BJ (cell line): ENCODE results near the gene DIP2B. TPM values are rescaled to one million over a fixed set of nuclear protein-coding genes. Genes with fewer than 3 reads are reported as not detected.

Source experiments
- CTCF ChIA-PET: fragments of 350-600 bp; formaldehyde crosslinking; extraction: SDS; loops from one replicate; lab custom pipeline; 2021; ENCODE audit warnings: antibody characterized with exemption, inconsistent platforms; lab: Yijun Ruan, JAX
- POLR2A ChIA-PET: fragments of 300-600 bp; sonication (Branson Sonifier 250); formaldehyde crosslinking; extraction: SDS; loops from one replicate; lab custom pipeline; 2021; ENCODE audit warnings: antibody characterized with exemption; lab: Charles Lee
- DNase-seq: peaks from one replicate; pipeline ENCODE4 v3.0.0-alpha.2; 2011; ENCODE audit warnings: low read depth
- H3K27me3 ChIP-seq: 2 replicates; pipeline ENCODE4 v1.6.0; 2011; ENCODE audit warnings: low read length; ENCODE audit not compliant: control insufficient read depth, insufficient read depth
- H3K36me3 ChIP-seq: 2 replicates; pipeline ENCODE4 v1.5.1; 2011; ENCODE audit warnings: low read length; ENCODE audit not compliant: control insufficient read depth, insufficient read depth
- H3K4me3 ChIP-seq: 2 replicates; pipeline ENCODE4 v1.5.1; 2011; ENCODE audit warnings: low read depth, mild to moderate bottlenecking, control low read depth, low read length
- CTCF ChIP-seq: IDR thresholded peaks from 2 replicates; pipeline ENCODE4 v1.5.1; 2011; ENCODE audit warnings: low read depth, mild to moderate bottlenecking, control low read depth, inconsistent platforms, low read length, moderate library complexity; ENCODE audit not compliant: insufficient read depth
- polyA plus RNA-seq: library from polyadenylated mRNA; depleted of rRNA; stranded (reverse); fragments of >200 nt; gene quantifications from 2 replicates; pipeline ENCODE4 v1.2.3, GENCODE V29; 2011

Gene DIP2B
- polyA plus RNA-seq, 1 experiment, result 13.2 TPM

GRCh38 chr12:50685641-50686040 is 180.9 kb downstream of the DIP2B start:
- Histone ChIP-seq H3K4me3 (no peak overlapping the region), H3K27me3 (no peaks in the 10 kb centered on the region), H3K36me3 (peaks cover 5% of the 10 kb centered on the region)
- DNase-seq, result no peak
- ChIA-PET POLR2A (no interaction called here), CTCF (interaction anchor here (1.1 kb wide), 1 partner anchor 10 kb away, joined by 3 read pairs; no protein-coding TSS in a partner anchor)
- TF ChIP-seq CTCF, result no peak

- no peak for TF ChIP-seq CTCF
- ChIA-PET POLR2A (no interaction called here), CTCF (interaction anchor here (0.9 to 1.1 kb wide), 2 partner anchors 9 to 18 kb away, joined by 3 to 4 read pairs; no protein-coding TSS in a partner anchor)
- peaks cover 5% of the 10 kb centered on the region for H3K36me3 ChIP-seq
- no peak for DNase-seq
- H3K27me3 ChIP-seq, result no peaks in the 10 kb centered on the region
- no peak overlapping the region for H3K4me3 ChIP-seq
Measured at GRCh38 chr12:50686406-50686805, 181.6 kb downstream of the DIP2B start.

- POLR2A ChIA-PET, result no interaction called here
- DNase-seq, result no peak
- no peak overlapping the region for H3K4me3 ChIP-seq
- H3K27me3 ChIP-seq, result no peaks in the 10 kb centered on the region
- no peak for TF ChIP-seq CTCF
- H3K36me3 ChIP-seq, result peaks cover 5% of the 10 kb centered on the region
- CTCF ChIA-PET, result interaction anchor here (0.9 to 1.1 kb wide), 2 partner anchors 8 to 18 kb away, joined by 3 to 4 read pairs; no protein-coding TSS in a partner anchor
Measured at GRCh38 chr12:50686976-50687375, 182.2 kb downstream of the DIP2B start.

GRCh38 chr12:50689437-50689836 is 184.7 kb downstream of the DIP2B start:
- H3K36me3 ChIP-seq, result peaks cover 5% of the 10 kb centered on the region
- no peaks in the 10 kb centered on the region for H3K27me3 ChIP-seq
- no peak for TF ChIP-seq CTCF
- no peak for DNase-seq
- ChIA-PET POLR2A (no interaction called here), CTCF (interaction anchor here (0.8 kb wide), 1 partner anchor 11 kb away, joined by 4 read pairs; no protein-coding TSS in a partner anchor)
- no peak overlapping the region for H3K4me3 ChIP-seq

- no peak for TF ChIP-seq CTCF
- DNase-seq, result no peak
- ChIA-PET CTCF (interaction anchor here (1.0 to 1.2 kb wide), 2 partner anchors 11 to 14 kb away, joined by 3 read pairs; no protein-coding TSS in a partner anchor), POLR2A (no interaction called here)
- no peaks in the 10 kb centered on the region for H3K27me3 ChIP-seq
- no peak overlapping the region for H3K4me3 ChIP-seq
- H3K36me3 ChIP-seq, result peaks cover 5% of the 10 kb centered on the region
Measured at GRCh38 chr12:50690925-50691324, 186.1 kb downstream of the DIP2B start.
